A673 (cell line): Measurements from ENCODE around the gene CDK14. TPM values are rescaled to one million over a fixed set of nuclear protein-coding genes. Genes with fewer than 3 reads are reported as not detected.

Experiments
- BruUV-seq: library from RNA; stranded (reverse); fragments of 400-500 nt; replicated peaks from 2 replicates; lab custom pipeline; 2021; lab: Mats Ljungman, UMichigan
- CTCF ChIA-PET: fragments of 300-600 bp; sonication (Branson Sonifier 250); formaldehyde crosslinking; loops from one replicate; lab custom pipeline; 2022; ENCODE audit warnings: antibody characterized with exemption; lab: Charles Lee
- POLR2A ChIA-PET: fragments of 300-600 bp; sonication (Branson Sonifier 250); formaldehyde crosslinking; loops from one replicate; lab custom pipeline; 2022; ENCODE audit warnings: antibody characterized with exemption; ENCODE audit not compliant: low non-redundant PET; lab: Charles Lee
- DNase-seq: peaks from one replicate; pipeline ENCODE4 v3.0.0-alpha.2; 2015; ENCODE audit warnings: low spot score
- H3K27ac ChIP-seq: fragments of 200-600 bp; sonication (generic); 2 replicates; pipeline ENCODE4 v1.5.1; 2016; ENCODE audit warnings: mixed run types, low read depth, mild to moderate bottlenecking, mixed read lengths, antibody characterized with exemption, low read length; ENCODE audit not compliant: poor library complexity, severe bottlenecking
- H3K27me3 ChIP-seq: fragments of 200-600 bp; sonication (generic); replicated peaks from 2 replicates; pipeline ENCODE4 v1.6.1; 2017; ENCODE audit warnings: mixed run types, low read depth, mild to moderate bottlenecking, mixed read lengths, antibody characterized with exemption, low read length; ENCODE audit not compliant: insufficient read depth, poor library complexity
- H3K36me3 ChIP-seq: fragments of 200-600 bp; sonication (generic); 2 replicates; pipeline ENCODE4 v1.6.1; 2016; ENCODE audit warnings: mixed run types, mild to moderate bottlenecking, mixed read lengths, antibody characterized with exemption, low read length; ENCODE audit not compliant: insufficient read depth, poor library complexity, severe bottlenecking
- H3K4me1 ChIP-seq: fragments of 200-600 bp; sonication (generic); 2 replicates; pipeline ENCODE4 v1.6.1; 2017; ENCODE audit warnings: mixed run types, mild to moderate bottlenecking, mixed read lengths, antibody characterized with exemption, low read length; ENCODE audit not compliant: insufficient read depth, poor library complexity, severe bottlenecking
- H3K4me3 ChIP-seq: fragments of 200-600 bp; sonication (generic); 2 replicates; pipeline ENCODE4 v1.5.1; 2016; ENCODE audit warnings: low read depth, mixed run types, mild to moderate bottlenecking, mixed read lengths, low read length; ENCODE audit not compliant: poor library complexity, severe bottlenecking
- H3K9me3 ChIP-seq: fragments of 200-600 bp; sonication (generic); 2 replicates; pipeline ENCODE4 v1.6.1; 2016; ENCODE audit warnings: mixed run types, low read depth, mild to moderate bottlenecking, mixed read lengths, antibody characterized with exemption, low read length; ENCODE audit not compliant: poor library complexity, severe bottlenecking
- EZH2 ChIP-seq: fragments of 200-600 bp; sonication (generic); IDR thresholded peaks from 2 replicates; pipeline ENCODE4 v1.6.1; 2017; ENCODE audit warnings: borderline replicate concordance, low read depth, mild to moderate bottlenecking, mixed read lengths, antibody characterized with exemption, low read length; ENCODE audit not compliant: poor library complexity, severe bottlenecking
- intact Hi-C: fragments of 100-400 bp; cut with micrococcal nuclease; formaldehyde crosslinking; loops from one replicate; pipeline ENCODE4 v1.10.0; 2022; ENCODE audit not compliant: unreplicated experiment
- total RNA-seq: library from RNA; stranded (reverse); gene quantifications from 2 replicates; pipeline ENCODE4 v1.2.3, GENCODE V29; 2021
- TF ChIP-seq, protein P1 (sequence below): fragments of 300-800, 200-600 bp; sonication (generic); conservative IDR thresholded peaks from 2 replicates; pipeline ENCODE4 v1.5.1; 2017; ENCODE audit warnings: low read depth, mild to moderate bottlenecking, antibody characterized with exemption, low read length, moderate library complexity, mixed read lengths

CDK14 gene
- total RNA-seq, 1 experiment from 2014 or later = 128 TPM

DNA sequence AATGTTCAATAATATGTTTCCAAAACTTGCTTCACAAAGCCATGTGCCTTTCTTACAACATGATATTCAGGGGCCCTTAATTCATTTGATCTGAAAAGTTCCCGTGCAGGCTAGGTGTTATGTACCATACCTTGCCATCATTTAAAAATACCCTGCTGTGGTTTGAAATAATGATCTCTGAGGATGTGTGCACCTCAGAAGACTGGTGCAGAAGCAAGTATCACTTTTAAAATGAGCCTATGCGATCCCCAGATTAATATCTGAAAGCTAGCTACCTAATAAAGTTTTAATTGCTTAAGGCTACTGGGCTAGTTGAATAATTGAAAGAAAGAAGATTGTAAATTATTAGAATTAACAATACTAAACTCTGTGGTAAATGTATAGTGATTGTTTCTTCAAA lies 262.4 kb downstream of the CDK14 start:
- DNase-seq = no peak
- ChIA-PET CTCF (no interaction called here), POLR2A (no interaction called here)
- H3K4me1 ChIP-seq = peaks cover 3% of the 10 kb centered on the region
- intact Hi-C loops = no loop called here
- H3K36me3 ChIP-seq = no peaks in the 10 kb centered on the region
- no peaks in the 10 kb centered on the region for H3K9me3 ChIP-seq
- BruUV-seq = no TSS peak
- no peaks in the 10 kb centered on the region for H3K27me3 ChIP-seq
- no peak overlapping the region for H3K4me3 ChIP-seq
- TF ChIP-seq, protein P1, sequence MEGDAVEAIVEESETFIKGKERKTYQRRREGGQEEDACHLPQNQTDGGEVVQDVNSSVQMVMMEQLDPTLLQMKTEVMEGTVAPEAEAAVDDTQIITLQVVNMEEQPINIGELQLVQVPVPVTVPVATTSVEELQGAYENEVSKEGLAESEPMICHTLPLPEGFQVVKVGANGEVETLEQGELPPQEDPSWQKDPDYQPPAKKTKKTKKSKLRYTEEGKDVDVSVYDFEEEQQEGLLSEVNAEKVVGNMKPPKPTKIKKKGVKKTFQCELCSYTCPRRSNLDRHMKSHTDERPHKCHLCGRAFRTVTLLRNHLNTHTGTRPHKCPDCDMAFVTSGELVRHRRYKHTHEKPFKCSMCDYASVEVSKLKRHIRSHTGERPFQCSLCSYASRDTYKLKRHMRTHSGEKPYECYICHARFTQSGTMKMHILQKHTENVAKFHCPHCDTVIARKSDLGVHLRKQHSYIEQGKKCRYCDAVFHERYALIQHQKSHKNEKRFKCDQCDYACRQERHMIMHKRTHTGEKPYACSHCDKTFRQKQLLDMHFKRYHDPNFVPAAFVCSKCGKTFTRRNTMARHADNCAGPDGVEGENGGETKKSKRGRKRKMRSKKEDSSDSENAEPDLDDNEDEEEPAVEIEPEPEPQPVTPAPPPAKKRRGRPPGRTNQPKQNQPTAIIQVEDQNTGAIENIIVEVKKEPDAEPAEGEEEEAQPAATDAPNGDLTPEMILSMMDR = no peak
- TF ChIP-seq EZH2 = no peak
- no peak overlapping the region for H3K27ac ChIP-seq

DNA sequence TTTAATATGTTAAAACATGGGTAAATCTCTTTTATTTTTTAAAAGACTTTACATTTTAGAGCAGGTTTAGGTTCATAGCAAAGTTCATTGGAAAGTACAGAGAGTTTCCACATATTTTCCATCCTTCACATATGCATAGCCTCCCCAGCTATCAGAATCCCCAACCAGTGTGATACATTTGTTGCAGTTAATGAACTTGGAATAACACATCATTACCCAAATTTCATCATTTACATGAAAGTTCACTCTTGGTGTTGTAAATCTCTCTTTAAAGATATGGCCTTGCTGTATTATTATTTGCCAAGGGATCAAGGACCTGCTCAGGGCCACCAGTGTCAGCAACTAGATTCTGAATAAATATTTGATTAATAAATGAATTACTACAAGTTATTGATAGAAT lies 263.4 kb downstream of the CDK14 start:
- ChIA-PET CTCF (no interaction called here), POLR2A (interaction anchor here (0.5 kb wide), 1 partner anchor 1008 kb away, joined by 12 read pairs; no protein-coding TSS in a partner anchor)
- no peak for TF ChIP-seq EZH2
- TF ChIP-seq, protein P1 = no peak
- no peak for DNase-seq
- Histone ChIP-seq H3K4me3 (no peak overlapping the region), H3K9me3 (no peaks in the 10 kb centered on the region), H3K4me1 (peaks cover 3% of the 10 kb centered on the region), H3K27me3 (no peaks in the 10 kb centered on the region), H3K27ac (no peak overlapping the region), H3K36me3 (no peaks in the 10 kb centered on the region)
- intact Hi-C loops = no loop called here
- no TSS peak for BruUV-seq

DNA sequence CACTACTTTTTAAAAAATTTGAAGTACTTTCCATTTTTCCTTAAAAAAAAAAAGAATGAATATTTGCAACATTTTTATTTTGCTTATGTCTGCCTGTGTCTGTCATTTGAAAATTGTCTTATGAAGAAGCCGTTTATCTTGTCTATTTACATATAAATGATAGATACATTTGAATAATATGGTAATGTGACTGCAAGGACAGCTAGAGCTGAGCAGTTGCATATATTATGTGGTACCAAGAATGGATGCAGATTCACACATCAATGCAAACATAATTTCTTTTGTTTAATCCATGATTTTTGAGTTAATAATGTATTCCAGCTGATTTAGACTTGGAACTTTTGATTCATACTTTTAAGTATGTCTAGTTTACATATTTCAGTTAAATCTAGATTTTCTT lies 268.0 kb downstream of the CDK14 start:
- H3K27ac ChIP-seq = no peak overlapping the region
- intact Hi-C loops = no loop called here
- no peaks in the 10 kb centered on the region for H3K9me3 ChIP-seq
- no peak for DNase-seq
- TF ChIP-seq, protein P1 = no peak
- no peak for TF ChIP-seq EZH2
- H3K27me3 ChIP-seq = no peaks in the 10 kb centered on the region
- ChIA-PET POLR2A (no interaction called here), CTCF (no interaction called here)
- H3K36me3 ChIP-seq = no peaks in the 10 kb centered on the region
- no TSS peak for BruUV-seq
- H3K4me1 ChIP-seq = peaks cover 3% of the 10 kb centered on the region
- no peak overlapping the region for H3K4me3 ChIP-seq
